Psoas muscle (tissue), 8 donors: Measurements from ENCODE around the gene KLHL26. TPM values are rescaled to one million over a fixed set of nuclear protein-coding genes. Genes with fewer than 3 reads are reported as not detected.
A peak's percentile ranks its signal among the peaks of the same experiment; 100 is the strongest.

ENCODE experiments used
- ATAC-seq, 4 donors: fragments of 200-7000 bp; cut with Tn5 transposase; one replicate each; pipeline ENCODE4 v1.9.1; 2020; ENCODE audit warnings: moderate library complexity in 3 of 4, mild to moderate bottlenecking in 2 of 4
- DNase-seq, 2 donors: peaks; one replicate each; pipeline ENCODE4 v3.0.0-alpha.2; 2020
- H3K27ac ChIP-seq: fragments of 200-600 bp; one replicate; pipeline ENCODE4 v1.8.0; 2022
- H3K27me3 ChIP-seq, 3 donors: fragments of 200-600 bp in 1 of 3; one replicate each; pipeline versions ENCODE4 v1.6.1 to v1.8.0; 2013 to 2022; ENCODE audit warnings: low read length in 2 of 3, mild to moderate bottlenecking in 2 of 3, moderate library complexity in 1 of 3; ENCODE audit not compliant: insufficient read depth in 3 of 3
- H3K36me3 ChIP-seq, 2 donors: fragments of 200-600 bp in 1 of 2; one replicate each; pipeline versions ENCODE4 v1.6.1 to v1.8.0; 2013 to 2022; ENCODE audit warnings: low read depth in 1 of 2, mild to moderate bottlenecking in 1 of 2, moderate library complexity in 1 of 2; ENCODE audit not compliant: insufficient read depth in 1 of 2
- H3K4me1 ChIP-seq: fragments of 200-600 bp; one replicate; pipeline ENCODE4 v1.8.0; 2022
- H3K4me3 ChIP-seq: fragments of 200-600 bp; one replicate; pipeline ENCODE4 v1.8.0; 2022; ENCODE audit warnings: mild to moderate bottlenecking
- H3K9me3 ChIP-seq: fragments of 200-600 bp; one replicate; pipeline ENCODE4 v1.8.0; 2022
- CTCF ChIP-seq: fragments of 200-600 bp; IDR thresholded peaks from one replicate; pipeline ENCODE4 v1.8.0; 2022; ENCODE audit warnings: antibody characterized with exemption
- WGBS, 3 donors: extraction: QIAGEN DNeasy Blood & Tissue Kit; methylation state at CpG; one replicate each; pipeline versions ENCODE4 v1.1.6 to v1.1.7; 2013; 5-methylcytosine and 5-hydroxymethylcytosine counted together
- intact Hi-C, 2 donors: fragments of 100-400 bp; cut with DNase I; formaldehyde crosslinking; loops; one replicate each; pipeline versions ENCODE4 v1.11.0 to v1.14.2; 2022
- polyA plus RNA-seq, 3 donors: library from polyadenylated mRNA; stranded (reverse); fragments of 200-250 nt; gene quantifications; one replicate each; pipeline ENCODE4 v1.2.3, GENCODE V29; 2013
- total RNA-seq, 4 donors: library from RNA; stranded (reverse); fragmentation: NEBNext Ultra II Directional in 2 of 4; extraction: Animal tissue kit (Norgen Biotek cat#: 25700) in 2 of 4; gene quantifications; one replicate each; pipeline versions ENCODE4 v1.2.1 to v1.2.4, GENCODE V29; 2021 to 2023
- donor health status: healthy with polysubstance abuse.
- donor health status: DM: no; HTN: no; CAD: no; lungs with moderate emphysema.
- donor health status: Bipolar disorder and iron deficiency.
- donor health status: healthy.
- donor health status: DM: yes; HTN: yes; CAD: no.
- donor health status: DM: no; HTN: no; CAD: no.
- donor health status: DM: no; HTN: no; CAD: no.
- donor health status: DM: yes; HTN: yes; CAD: no.

The KLHL26 gene
- total and polyA plus RNA-seq, 7 donors = 3.1 to 9.9 (median 5.2) TPM

GRCh38 chr19:18662972-18663732 lies 26.3 kb downstream of the KLHL26 start:
- Histone ChIP-seq H3K9me3 (no peaks in the 10 kb centered on the region), H3K36me3 (peaks cover 0 to 11% of the 10 kb centered on the region in 2 donors), H3K4me3 (no peak overlapping the region), H3K27ac (peak overlapping the region; percentile 38), H3K4me1 (peaks cover 39% of the 10 kb centered on the region), H3K27me3 (no peaks in the 10 kb centered on the region)
- no peak for DNase-seq
- peak in 2 of 4 donors; percentile 27 to 53 for ATAC-seq
- intact Hi-C loops = no loop called here
- WGBS, 3 donors = 40 to 62% (median 40%) methylated on average over 14 to 15 of the region's 15 CpGs
- TF ChIP-seq CTCF = no peak

- no peak for DNase-seq
- no peak for TF ChIP-seq CTCF
- Histone ChIP-seq H3K4me3 (no peak overlapping the region), H3K36me3 (peaks cover 0 to 19% of the 10 kb centered on the region in 2 donors), H3K4me1 (peaks cover 39% of the 10 kb centered on the region), H3K27me3 (no peaks in the 10 kb centered on the region), H3K9me3 (no peaks in the 10 kb centered on the region), H3K27ac (no peak overlapping the region)
- no peak for ATAC-seq
- 86 to 87% (median 86%) methylated on average over 14 of the region's 14 CpGs for WGBS, 3 donors
- intact Hi-C loops = no loop called here
Measured at GRCh38 chr19:18663940-18664530, 27.2 kb downstream of the KLHL26 start.

- Histone ChIP-seq H3K9me3 (no peaks in the 10 kb centered on the region), H3K36me3 (peaks cover 0 to 28% of the 10 kb centered on the region in 2 donors), H3K27ac (peak overlapping the region; percentile 9), H3K4me1 (peaks cover 23% of the 10 kb centered on the region), H3K27me3 (no peaks in the 10 kb centered on the region), H3K4me3 (no peak overlapping the region)
- intact Hi-C loops = no loop called here
- no peak for DNase-seq
- no peak for TF ChIP-seq CTCF
- WGBS, 3 donors = 37 to 68% (median 57%) methylated on average over 19 to 22 of the region's 22 CpGs
- peak in 3 of 4 donors; percentile 10 to 36 (median 17) for ATAC-seq
Measured at GRCh38 chr19:18665771-18666202, 29.0 kb downstream of the KLHL26 start.

GRCh38 chr19:18666317-18666716 lies 29.5 kb downstream of the KLHL26 start:
- no peak overlapping the region for H3K4me3 ChIP-seq
- DNase-seq = no peak
- no peaks in the 10 kb centered on the region for H3K9me3 ChIP-seq
- TF ChIP-seq CTCF = no peak
- 64 to 78% (median 73%) methylated on average over 11 to 12 of the region's 12 CpGs for WGBS, 3 donors
- H3K4me1 ChIP-seq = peaks cover 23% of the 10 kb centered on the region
- intact Hi-C loops = no loop called here
- H3K36me3 ChIP-seq = peaks cover 0 to 28% of the 10 kb centered on the region in 2 donors
- no peak overlapping the region for H3K27ac ChIP-seq
- peak in 1 of 4 donors; percentile 3 for ATAC-seq
- no peaks in the 10 kb centered on the region for H3K27me3 ChIP-seq
